Measurements from ENCODE around the gene KRTAP2-1. TPM values are rescaled to one million over a fixed set of nuclear protein-coding genes. Genes with fewer than 3 reads are reported as not detected.

KRTAP2-1 gene
- total RNA-seq, 4 donors from 2014 or later: not detected

- 68 to 76% methylated on average over 4 of the region's 4 CpGs for WGBS, 2 donors
- Histone ChIP-seq H3K27ac (no peak overlapping the region), H3K9me3 (no peaks in the 10 kb centered on the region), H3K36me3 (no peaks in the 10 kb centered on the region), H3K4me3 (no peak overlapping the region), H3K4me1 (no peaks in the 10 kb centered on the region), H3K27me3 (peaks cover 0 to 59% (median 0%) of the 10 kb centered on the region in 4 donors)
- intact Hi-C loops (cut with DNase I): no loop called here
- TF ChIP-seq POLR2A (IDR thresholded peaks at IDR 0.05) (no peak), CTCF (IDR thresholded peaks at IDR 0.05) (no peak)
- DNase-seq: no peak
Observed at GRCh38 chr17:40996829-40997228, 50.3 kb downstream of the KRTAP2-1 start.

Small RNA genes lying within 50 kb of the gene (small RNA-seq; reads per million reads assigned to genes)
- 0 reads per million in 4 donors for gene KRTAP3-4P

Other genes with a start within 250 kb of the KRTAP2-1 start
- not detected for gene KRT28, start 247.4 kb downstream of the KRTAP2-1 start, total RNA-seq
- gene KRT10, start 224.7 kb downstream of the KRTAP2-1 start, total RNA-seq: 10 to 100 TPM; 14.4 to 50.0 (median 33.2) TPM
- not detected for gene KRT12, start 180.1 kb downstream of the KRTAP2-1 start, total RNA-seq
- gene KRT20, start 162.1 kb downstream of the KRTAP2-1 start, total RNA-seq: not detected
- gene KRT23, start 109.7 kb downstream of the KRTAP2-1 start, total RNA-seq: 10 to 100 TPM in 1 of 4 donors, 1 to 10 TPM in 2, under 1 TPM in 1; 0.38 to 19.6 (median 4.9) TPM
- not detected for gene KRT39, start 80.4 kb downstream of the KRTAP2-1 start, total RNA-seq
- under 1 TPM in 1 of 4 donors, not detected in 3; 0.19 TPM for gene KRT40, start 63.0 kb downstream of the KRTAP2-1 start, total RNA-seq
- gene KRTAP3-3, start 53.2 kb downstream of the KRTAP2-1 start, total RNA-seq: not detected
- under 1 TPM in 1 of 4 donors, not detected in 3; 0.57 TPM for gene KRTAP3-2, start 47.4 kb downstream of the KRTAP2-1 start, total RNA-seq
- gene KRTAP3-1, start 38.2 kb downstream of the KRTAP2-1 start, total RNA-seq: not detected
- not detected for gene KRTAP1-5, start 20.1 kb downstream of the KRTAP2-1 start, total RNA-seq
- gene KRTAP1-4, start 17.1 kb downstream of the KRTAP2-1 start, total RNA-seq: not detected
- not detected for gene KRTAP1-3, start 12.4 kb downstream of the KRTAP2-1 start, total RNA-seq
- gene KRTAP1-1, start 5.9 kb downstream of the KRTAP2-1 start, total RNA-seq: not detected
- gene KRTAP2-2, start 7.9 kb upstream of the KRTAP2-1 start, total RNA-seq: not detected
- gene KRTAP2-3, start 12.8 kb upstream of the KRTAP2-1 start, total RNA-seq: not detected
- not detected for gene KRTAP2-4, start 18.6 kb upstream of the KRTAP2-1 start, total RNA-seq
- not detected for gene KRTAP4-7, start 36.8 kb upstream of the KRTAP2-1 start, total RNA-seq
- gene KRTAP4-8, start 50.8 kb upstream of the KRTAP2-1 start, total RNA-seq: not detected
- gene KRTAP4-16, start 54.9 kb upstream of the KRTAP2-1 start, total RNA-seq: not detected
- gene KRTAP4-9, start 58.1 kb upstream of the KRTAP2-1 start, total RNA-seq: not detected
- under 1 TPM in 1 of 4 donors, not detected in 3; 0.22 TPM for gene KRTAP4-11, start 71.1 kb upstream of the KRTAP2-1 start, total RNA-seq
- gene KRTAP4-12, start 76.9 kb upstream of the KRTAP2-1 start, total RNA-seq: not detected
- not detected for gene KRTAP4-6, start 93.2 kb upstream of the KRTAP2-1 start, total RNA-seq
- gene KRTAP4-5, start 102.5 kb upstream of the KRTAP2-1 start, total RNA-seq: not detected
- gene KRTAP4-4, start 113.4 kb upstream of the KRTAP2-1 start, total RNA-seq: not detected
- gene KRTAP4-3, start 120.9 kb upstream of the KRTAP2-1 start, total RNA-seq: not detected
- gene KRTAP4-2, start 130.9 kb upstream of the KRTAP2-1 start, total RNA-seq: not detected
- gene KRTAP4-1, start 137.6 kb upstream of the KRTAP2-1 start, total RNA-seq: not detected
- not detected for gene KRTAP9-1, start 142.6 kb upstream of the KRTAP2-1 start, total RNA-seq
- not detected for gene KRTAP9-2, start 179.3 kb upstream of the KRTAP2-1 start, total RNA-seq
- gene KRTAP9-3, start 185.1 kb upstream of the KRTAP2-1 start, total RNA-seq: not detected
- gene KRTAP9-8, start 190.7 kb upstream of the KRTAP2-1 start, total RNA-seq: not detected
- gene KRTAP9-4, start 202.4 kb upstream of the KRTAP2-1 start, total RNA-seq: not detected
- gene KRTAP9-9, start 208.1 kb upstream of the KRTAP2-1 start, total RNA-seq: not detected
- gene KRTAP9-6, start 218.1 kb upstream of the KRTAP2-1 start, total RNA-seq: not detected
- gene KRTAP9-7, start 228.4 kb upstream of the KRTAP2-1 start, total RNA-seq: not detected